Spleen (tissue), 11 donors: ENCODE results near the gene CSNK2A1. TPM values are rescaled to one million over a fixed set of nuclear protein-coding genes. Genes with fewer than 3 reads are reported as not detected.

Experiments used
- DNase-seq: peaks from one replicate; pipeline ENCODE4 v3.0.0-alpha.2; 2020
- H3K27ac ChIP-seq, 8 donors: fragments of 200-600 bp; sonication (generic) in 7 of 8; 1 replicate in 4 of 8; 2 replicates in 4 of 8; pipeline versions ENCODE4 v1.5.0 to v1.8.0; 2016 to 2021; ENCODE audit warnings: inconsistent platforms in 4 of 8, mild to moderate bottlenecking in 4 of 8, moderate library complexity in 1 of 8
- H3K27me3 ChIP-seq, 7 donors: fragments of 200-600 bp; sonication (generic) in 6 of 7; replicated peaks in 1 of 7; 1 replicate in 4 of 7; 2 replicates in 3 of 7; pipeline versions ENCODE4 v1.5.0 to v1.8.0; 2016 to 2021; ENCODE audit warnings: inconsistent platforms in 3 of 7, mild to moderate bottlenecking in 1 of 7
- H3K36me3 ChIP-seq, 6 donors: fragments of 200-600 bp; sonication (generic) in 5 of 6; 1 replicate in 4 of 6; 2 replicates in 2 of 6; pipeline versions ENCODE4 v1.5.0 to v1.8.0; 2016 to 2021; ENCODE audit warnings: inconsistent platforms in 2 of 6
- H3K4me1 ChIP-seq, 6 donors: fragments of 200-600 bp; sonication (generic) in 5 of 6; 1 replicate in 3 of 6; 2 replicates in 3 of 6; pipeline versions ENCODE4 v1.5.0 to v1.8.0; 2016 to 2021; ENCODE audit warnings: inconsistent platforms in 3 of 6
- H3K4me3 ChIP-seq, 8 donors: fragments of 200-600 bp; sonication (generic) in 7 of 8; 1 replicate in 4 of 8; 2 replicates in 4 of 8; pipeline versions ENCODE4 v1.5.0 to v1.8.0; 2016 to 2021; ENCODE audit warnings: inconsistent platforms in 4 of 8, mild to moderate bottlenecking in 4 of 8, moderate library complexity in 2 of 8
- H3K9me3 ChIP-seq, 8 donors: fragments of 200-600 bp; sonication (generic) in 7 of 8; 1 replicate in 4 of 8; 2 replicates in 4 of 8; pipeline versions ENCODE4 v1.5.0 to v1.8.0; 2016 to 2021; ENCODE audit warnings: inconsistent platforms in 4 of 8
- POLR2A ChIP-seq, 3 donors: fragments of 450-650 bp; IDR thresholded peaks; one replicate each; pipeline ENCODE4 v1.5.1; 2017; ENCODE audit warnings: antibody characterized with exemption in 3 of 3, mild to moderate bottlenecking in 1 of 3
- POLR2AphosphoS5 ChIP-seq, 3 donors: sonication (generic); formaldehyde crosslinking; IDR thresholded peaks; one replicate each; pipeline ENCODE4 v1.5.1; 2017; ENCODE audit warnings: antibody characterized with exemption in 3 of 3
- WGBS, 5 donors: extraction: QIAGEN DNeasy Blood & Tissue Kit in 3 of 5; methylation state at CpG; one replicate each; pipeline versions ENCODE4 v1.1.5 to v1.1.7; 2013 to 2018; 5-methylcytosine and 5-hydroxymethylcytosine counted together
- intact Hi-C: fragments of 100-400 bp; cut with DNase I; formaldehyde crosslinking; loops from one replicate; pipeline ENCODE4 v1.15.0; 2023; ENCODE audit warnings: low total_unique reads
- polyA plus RNA-seq, 3 donors: library from polyadenylated mRNA; stranded (reverse); fragments of 200-250 nt; gene quantifications; one replicate each; pipeline ENCODE4 v1.2.1, GENCODE V29; 2013
- total RNA-seq, 7 donors: library from RNA; depleted of rRNA in 3 of 7; stranded (reverse); fragments of >200 nt in 3 of 7; fragmentation: NEBNext Ultra II Directional in 4 of 7; extraction: Animal tissue kit (Norgen Biotek cat#: 25700) in 4 of 7; gene quantifications; one replicate each; pipeline versions ENCODE4 v1.1.0 to v1.2.1, GENCODE V29; 2016 to 2021
- TF ChIP-seq, protein P1 (sequence below), 11 experiments: fragments of 200-600 bp in 7 of 11; fragments of 450-650 bp in 4 of 11; sonication (generic) in 4 of 11; IDR thresholded peaks in 8 of 11; conservative IDR thresholded peaks in 3 of 11; 1 replicate in 7 of 11; 2 replicates in 4 of 11; pipeline versions ENCODE4 v1.4.0 to v1.8.0; 2016 to 2021; ENCODE audit warnings: antibody characterized with exemption in 11 of 11, inconsistent platforms in 4 of 11, mild to moderate bottlenecking in 1 of 11
- donor health status: healthy with polysubstance abuse.
- donor health status: DM: no; HTN: no; CAD: no; lungs with moderate emphysema.
- donor health status: DM: no; HTN: no; CAD: no.
- donor health status: Bipolar disorder and iron deficiency.
- donor health status: healthy.
- donor health status: DM: no; HTN: no; CAD: no.
- donor health status: DM: yes; HTN: yes; CAD: no.

The CSNK2A1 gene
- total and polyA plus RNA-seq, 10 donors: 16.4 to 92.9 (median 88.1) TPM

DNA sequence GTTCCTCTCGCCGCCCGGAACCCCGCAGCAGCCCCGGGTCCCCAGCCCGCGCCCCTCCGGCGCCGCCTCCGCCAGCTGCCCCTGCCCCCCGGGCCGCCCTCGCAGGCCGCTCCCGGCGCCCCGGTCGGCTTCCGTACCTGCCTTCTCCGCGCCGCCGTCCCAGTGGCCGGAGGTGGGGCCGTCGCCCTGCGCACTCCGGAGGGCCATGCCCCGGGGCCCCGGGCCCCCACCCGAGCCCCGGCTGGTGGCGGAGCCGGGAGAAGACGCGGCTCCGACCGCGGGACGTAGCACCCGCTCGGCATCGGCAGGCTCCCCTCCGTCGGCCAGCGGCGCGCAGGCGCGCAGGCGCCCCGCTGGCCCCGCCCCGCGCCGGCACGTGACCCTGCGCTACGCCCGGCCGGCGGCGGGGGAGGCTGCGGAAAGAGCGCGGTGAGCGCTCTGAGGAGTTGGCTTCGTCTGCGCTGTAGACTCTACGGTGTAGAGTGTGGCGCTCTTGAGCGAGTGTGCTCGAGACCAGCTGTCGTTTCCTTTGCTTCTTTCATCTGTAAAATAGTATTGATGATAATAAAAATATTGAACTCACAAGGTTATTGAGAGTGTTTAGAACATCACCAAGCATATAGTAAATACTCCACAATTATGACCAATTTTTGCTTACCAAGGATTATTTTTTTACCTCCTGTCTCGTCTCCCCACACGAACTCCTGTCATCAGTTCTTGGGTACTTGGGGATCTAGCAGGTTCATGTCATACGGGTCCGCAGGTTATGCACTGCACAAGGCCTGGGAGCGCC is 81.2 kb downstream of the CSNK2A1 start, which contains the start of gene TBC1D20:
TSS of gene TBC1D20 (minus strand) at position 335 of the 793 bp plus-strand sequence. CDS start at position 207, 128 bp downstream.
- TF ChIP-seq, protein P1, sequence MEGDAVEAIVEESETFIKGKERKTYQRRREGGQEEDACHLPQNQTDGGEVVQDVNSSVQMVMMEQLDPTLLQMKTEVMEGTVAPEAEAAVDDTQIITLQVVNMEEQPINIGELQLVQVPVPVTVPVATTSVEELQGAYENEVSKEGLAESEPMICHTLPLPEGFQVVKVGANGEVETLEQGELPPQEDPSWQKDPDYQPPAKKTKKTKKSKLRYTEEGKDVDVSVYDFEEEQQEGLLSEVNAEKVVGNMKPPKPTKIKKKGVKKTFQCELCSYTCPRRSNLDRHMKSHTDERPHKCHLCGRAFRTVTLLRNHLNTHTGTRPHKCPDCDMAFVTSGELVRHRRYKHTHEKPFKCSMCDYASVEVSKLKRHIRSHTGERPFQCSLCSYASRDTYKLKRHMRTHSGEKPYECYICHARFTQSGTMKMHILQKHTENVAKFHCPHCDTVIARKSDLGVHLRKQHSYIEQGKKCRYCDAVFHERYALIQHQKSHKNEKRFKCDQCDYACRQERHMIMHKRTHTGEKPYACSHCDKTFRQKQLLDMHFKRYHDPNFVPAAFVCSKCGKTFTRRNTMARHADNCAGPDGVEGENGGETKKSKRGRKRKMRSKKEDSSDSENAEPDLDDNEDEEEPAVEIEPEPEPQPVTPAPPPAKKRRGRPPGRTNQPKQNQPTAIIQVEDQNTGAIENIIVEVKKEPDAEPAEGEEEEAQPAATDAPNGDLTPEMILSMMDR (IDR thresholded peaks at IDR 0.05 in 8 of 11, conservative IDR thresholded peaks at IDR 0.05 in 3 of 11): peak in 2 of 11 experiments; percentile 25 to 29
- TF ChIP-seq POLR2A (IDR thresholded peaks at IDR 0.05) (peak in 2 of 3 donors; percentile 21 to 53), POLR2AphosphoS5 (IDR thresholded peaks at IDR 0.05) (peak; percentile 83 to 87 (median 84))
- WGBS, 5 donors: 0 to 4% (median 1%) methylated on average over 17 to 80 of the region's 80 CpGs
- peak within 1 kb of the TSS; percentile 88 to 97 (median 94) for H3K27ac ChIP-seq
- H3K4me1 ChIP-seq: peaks cover 25 to 56% (median 47%) of the 10 kb centered on the region in 6 donors
- no peaks in the 10 kb centered on the region for H3K36me3 ChIP-seq
- H3K4me3 ChIP-seq: peak within 1 kb of the TSS; percentile 64 to 92 (median 86)
- H3K27me3 ChIP-seq: no peaks in the 10 kb centered on the region
- peak; percentile 96 for DNase-seq
- peaks cover 0 to under 1% (median 0%) of the 10 kb centered on the region in 8 donors for H3K9me3 ChIP-seq
- intact Hi-C loops: no loop called here

DNA sequence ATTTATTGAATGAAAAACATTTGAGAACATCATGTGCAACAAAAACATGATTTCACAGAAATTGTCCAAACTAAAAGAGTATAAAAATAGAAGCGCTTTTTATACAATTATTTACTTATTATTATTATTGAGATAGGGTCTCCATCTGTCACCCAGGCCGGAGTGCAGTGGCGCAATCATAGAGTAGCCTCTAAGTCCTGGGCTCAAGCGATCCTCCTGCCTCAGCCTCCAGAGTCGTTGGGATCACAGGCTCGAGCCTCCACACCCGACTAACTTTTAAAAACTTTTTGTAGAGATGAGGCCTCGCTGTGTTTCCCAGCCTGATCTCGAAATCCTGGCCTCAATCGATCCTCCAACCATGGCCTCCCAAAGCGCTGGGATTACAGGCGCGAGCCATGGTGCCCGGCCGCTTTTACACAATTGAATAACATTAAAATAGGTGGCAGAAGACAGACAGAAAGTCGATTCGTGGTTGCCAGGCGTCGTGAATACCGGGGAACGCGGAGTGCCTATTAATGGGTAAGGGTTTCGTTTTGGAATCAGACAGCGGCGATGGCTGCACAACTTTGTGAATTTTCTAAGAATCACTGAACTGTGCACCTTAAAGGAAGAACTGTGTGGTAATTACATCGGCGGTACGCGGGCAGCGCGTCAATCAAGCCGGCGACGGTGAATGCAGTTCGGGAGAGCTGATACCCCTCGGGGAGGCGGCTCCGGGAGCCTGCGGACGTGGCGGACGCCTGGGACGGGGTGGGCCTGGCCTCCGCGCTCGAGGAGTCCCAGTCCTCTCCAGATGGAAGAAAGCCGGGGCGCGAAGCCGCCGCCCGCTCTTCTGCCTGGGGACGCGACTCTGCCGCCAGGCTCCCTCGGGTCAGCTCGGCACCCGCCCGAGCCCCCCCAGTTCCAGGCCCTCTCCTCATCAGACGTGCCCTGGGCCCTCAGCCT is 82.1 kb downstream of the CSNK2A1 start:
- H3K27me3 ChIP-seq: no peaks in the 10 kb centered on the region
- 10 to 15% (median 12%) methylated on average over 41 to 60 of the region's 60 CpGs for WGBS, 5 donors
- H3K4me3 ChIP-seq: peak overlapping the region; percentile 64 to 92 (median 86)
- H3K4me1 ChIP-seq: peaks cover 25 to 61% (median 48%) of the 10 kb centered on the region in 6 donors
- DNase-seq: peak; percentile 93
- TF ChIP-seq, protein P1 (IDR thresholded peaks at IDR 0.05 in 8 of 11, conservative IDR thresholded peaks at IDR 0.05 in 3 of 11): no peak
- no peak for TF ChIP-seq POLR2AphosphoS5 (IDR thresholded peaks at IDR 0.05)
- no peak for TF ChIP-seq POLR2A (IDR thresholded peaks at IDR 0.05)
- H3K27ac ChIP-seq: peak overlapping the region; percentile 88 to 97 (median 94)
- no peaks in the 10 kb centered on the region for H3K36me3 ChIP-seq
- no peaks in the 10 kb centered on the region for H3K9me3 ChIP-seq
- intact Hi-C loops: no loop called here

DNA sequence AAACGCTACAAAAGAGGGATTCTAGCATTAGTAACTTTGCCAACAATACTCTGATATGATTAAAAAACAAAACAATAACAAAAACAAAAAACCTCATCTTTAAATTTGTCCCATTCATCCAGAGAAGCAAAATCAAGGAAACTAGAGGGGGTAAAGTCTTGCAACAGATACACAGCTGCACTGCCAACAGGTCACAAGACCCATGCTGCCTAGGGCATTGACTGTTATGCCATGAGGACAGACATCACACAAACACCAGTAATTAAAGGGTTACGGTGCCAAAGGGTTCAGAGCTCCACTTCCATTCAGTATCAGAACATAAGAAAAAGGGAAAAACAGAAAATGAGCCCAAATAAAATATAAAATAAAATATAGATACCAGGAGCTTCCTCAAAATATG is 82.9 kb downstream of the CSNK2A1 start:
- H3K36me3 ChIP-seq: no peaks in the 10 kb centered on the region
- DNase-seq: no peak
- H3K9me3 ChIP-seq: no peaks in the 10 kb centered on the region
- intact Hi-C loops: no loop called here
- H3K4me1 ChIP-seq: peaks cover 25 to 64% (median 51%) of the 10 kb centered on the region in 6 donors
- no peaks in the 10 kb centered on the region for H3K27me3 ChIP-seq
- TF ChIP-seq POLR2A (IDR thresholded peaks at IDR 0.05) (no peak), POLR2AphosphoS5 (IDR thresholded peaks at IDR 0.05) (no peak)
- TF ChIP-seq, protein P1 (IDR thresholded peaks at IDR 0.05 in 8 of 11, conservative IDR thresholded peaks at IDR 0.05 in 3 of 11): no peak
- 58 to 78% (median 63%) methylated on average over 2 of the region's 2 CpGs for WGBS, 5 donors
- H3K4me3 ChIP-seq: peak overlapping the region in 3 of 8 donors; percentile 86 to 92 (median 87)
- peak overlapping the region in 1 of 8 donors; percentile 97 for H3K27ac ChIP-seq
